ENCODE measurements around the gene SLC16A8.
"Not testable (repeated sequence)": the region's sequence is repeated elsewhere in the genome, so short reads cannot be mapped to it uniquely, and the experiment has no call there.

SLC16A8 gene

GRCh38 chr22:38124236-38124974 lies 40.4 kb upstream of the SLC16A8 start:
- no peak overlapping the region for H3K4me3 ChIP-seq (ENCODE audit: low read depth, low read length)
- ChIA-PET CTCF (interaction anchor here (0.9 to 5.8 kb wide), 3 partner anchors 8 to 13 kb away, joined by 3 to 45 read pairs (median 4); no protein-coding TSS in a partner anchor), POLR2A (interaction anchor here (1.2 kb wide), 1 partner anchor 164 kb away, joined by 3 read pairs; no protein-coding TSS in a partner anchor)
- DNase-seq (ENCODE audit: low read depth, low spot score) = no peak
- TF ChIP-seq CTCF (IDR thresholded peaks at IDR 0.05; ENCODE audit: insufficient read depth, low read length, missing control alignments) = no peak

- H3K4me3 ChIP-seq (ENCODE audit: low read depth, low read length) = no peak overlapping the region
- ChIA-PET CTCF (interaction anchor here (1.2 to 5.8 kb wide), 2 partner anchors 9 to 23 kb away, joined by 3 to 45 read pairs; no protein-coding TSS in a partner anchor), POLR2A (no interaction called here)
- TF ChIP-seq CTCF (IDR thresholded peaks at IDR 0.05; ENCODE audit: insufficient read depth, low read length, missing control alignments) = no peak
- no peak for DNase-seq (ENCODE audit: low read depth, low spot score)
Measured at GRCh38 chr22:38122616-38123015, 38.6 kb upstream of the SLC16A8 start.

DNA sequence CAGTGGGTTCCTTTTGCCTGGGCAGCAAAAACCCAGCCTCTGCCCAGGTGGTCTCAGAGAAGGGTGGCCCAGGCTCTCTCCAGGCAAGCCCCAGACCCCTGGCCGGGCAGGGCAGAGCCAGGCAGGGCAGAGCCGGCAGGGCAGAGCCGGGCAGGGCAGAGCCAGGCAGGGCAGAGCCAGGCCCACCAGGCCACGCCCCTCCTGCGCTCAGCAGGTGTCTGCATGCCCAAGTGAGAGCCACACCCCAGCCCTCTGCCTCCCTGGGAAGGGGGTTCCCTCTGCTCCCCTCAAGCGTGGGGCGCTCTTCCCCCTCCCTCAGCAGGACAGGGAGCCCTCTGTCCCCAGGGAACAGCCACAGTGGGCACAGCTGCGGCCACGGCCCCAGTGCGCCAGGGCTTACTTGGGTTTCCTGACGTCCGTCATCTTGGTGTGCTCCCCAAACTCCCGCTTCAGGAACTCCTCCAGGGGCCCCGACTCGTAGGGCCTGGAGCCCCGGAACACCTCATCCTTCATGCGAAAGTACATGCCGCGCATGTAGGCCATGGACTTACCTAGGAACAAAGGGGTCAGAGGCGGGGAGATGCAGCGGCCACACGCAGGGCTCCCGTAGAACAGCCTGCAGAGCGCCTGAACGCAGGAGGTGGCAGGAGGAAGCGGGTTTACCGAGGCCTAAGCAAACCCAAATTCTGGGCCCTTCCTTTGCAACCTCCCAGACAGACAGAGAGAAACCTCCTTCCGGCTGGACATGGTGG lies 36.6 kb upstream of the SLC16A8 start:
- TF ChIP-seq CTCF (IDR thresholded peaks at IDR 0.05; ENCODE audit: insufficient read depth, low read length, missing control alignments) = no peak
- no peak overlapping the region for H3K4me3 ChIP-seq (ENCODE audit: low read depth, low read length)
- no peak for DNase-seq (ENCODE audit: low read depth, low spot score)
- ChIA-PET POLR2A (no interaction called here), CTCF (interaction anchor here (1.8 to 5.8 kb wide), 2 partner anchors 7 to 20 kb away, joined by 5 to 45 read pairs; no protein-coding TSS in a partner anchor)

- DNase-seq (ENCODE audit: low read depth, low spot score); POLR2A ChIA-PET; H3K4me3 ChIP-seq (ENCODE audit: low read depth, low read length): not testable (repeated sequence)
- CTCF ChIA-PET = interaction anchor here (0.8 to 1.1 kb wide), 2 partner anchors 25 to 234 kb away, joined by 3 to 5 read pairs; no protein-coding TSS in a partner anchor
Measured at GRCh38 chr22:38118747-38119146, 34.8 kb upstream of the SLC16A8 start.

- DNase-seq (ENCODE audit: low read depth, low spot score) = no peak
- TF ChIP-seq CTCF (IDR thresholded peaks at IDR 0.05; ENCODE audit: insufficient read depth, low read length, missing control alignments) = no peak
- no peak overlapping the region for H3K4me3 ChIP-seq (ENCODE audit: low read depth, low read length)
- ChIA-PET CTCF (interaction anchor here (1.1 kb wide), 1 partner anchor 234 kb away, joined by 5 read pairs; no protein-coding TSS in a partner anchor), POLR2A (no interaction called here)
Measured at GRCh38 chr22:38118182-38118581, 34.2 kb upstream of the SLC16A8 start.

DNA sequence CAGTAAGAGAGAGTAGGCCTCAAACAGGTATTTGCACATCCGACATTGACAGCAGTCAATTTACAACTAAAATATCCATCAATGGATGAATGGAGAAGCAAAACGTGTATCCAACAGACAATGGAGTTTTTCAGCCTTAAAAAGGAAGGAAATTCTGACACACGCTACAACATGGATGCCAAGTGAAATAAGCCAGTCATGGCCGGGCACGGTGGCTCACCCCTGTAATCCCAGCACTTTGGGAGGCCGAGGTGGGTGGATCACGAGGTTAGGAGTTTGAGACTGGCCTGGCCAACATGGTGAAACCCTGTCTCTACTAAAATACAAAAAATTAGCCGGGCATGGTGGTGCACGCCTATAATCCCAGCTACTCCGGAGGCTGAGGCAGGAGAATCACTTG lies 33.6 kb upstream of the SLC16A8 start:
- POLR2A ChIA-PET; DNase-seq (ENCODE audit: low read depth, low spot score); CTCF ChIA-PET; H3K4me3 ChIP-seq (ENCODE audit: low read depth, low read length): not testable (repeated sequence)
